ENCODE measurements around the gene RAD9A.
A peak's percentile ranks its signal among the peaks of the same experiment; 100 is the strongest.

The RAD9A gene

DNA sequence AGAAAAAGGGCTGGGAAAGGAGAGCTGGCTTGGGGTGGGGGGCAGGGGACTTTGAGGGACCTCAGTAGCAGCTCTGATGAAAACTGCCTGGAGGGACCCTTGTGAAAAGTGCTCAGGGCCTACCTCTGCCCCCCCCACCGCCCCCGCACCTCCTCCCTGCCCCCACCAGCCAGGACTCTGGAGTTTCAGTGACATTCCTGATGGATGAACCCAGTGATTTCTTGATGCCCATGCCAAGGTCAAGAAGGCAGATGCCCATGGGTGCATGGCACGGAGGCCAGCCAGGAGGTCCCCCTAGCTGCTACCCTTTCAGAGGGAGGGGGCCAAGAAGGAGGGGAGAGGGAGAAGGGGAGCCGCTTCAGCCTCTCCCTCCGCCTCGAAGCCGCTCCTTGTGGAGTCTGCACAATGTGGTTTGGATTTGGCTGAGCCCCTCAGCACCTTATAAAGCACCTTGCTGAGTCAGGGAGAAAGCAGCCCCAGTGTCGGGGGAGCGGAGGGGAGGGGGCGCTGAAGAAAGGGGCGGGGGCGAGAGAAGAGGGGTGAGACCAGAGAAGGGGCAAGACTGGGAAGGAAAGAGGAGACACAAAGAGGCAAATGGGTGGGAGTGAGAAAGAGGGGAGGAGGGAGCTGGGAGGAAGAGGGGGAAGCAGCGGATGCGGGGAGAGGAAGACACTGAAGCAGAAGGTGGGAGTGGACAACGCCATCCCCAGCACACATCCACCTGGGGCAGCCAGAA is 16.3 kb upstream of the RAD9A start:
- no peak for DNase-seq (ENCODE audit: low spot score)

DNA sequence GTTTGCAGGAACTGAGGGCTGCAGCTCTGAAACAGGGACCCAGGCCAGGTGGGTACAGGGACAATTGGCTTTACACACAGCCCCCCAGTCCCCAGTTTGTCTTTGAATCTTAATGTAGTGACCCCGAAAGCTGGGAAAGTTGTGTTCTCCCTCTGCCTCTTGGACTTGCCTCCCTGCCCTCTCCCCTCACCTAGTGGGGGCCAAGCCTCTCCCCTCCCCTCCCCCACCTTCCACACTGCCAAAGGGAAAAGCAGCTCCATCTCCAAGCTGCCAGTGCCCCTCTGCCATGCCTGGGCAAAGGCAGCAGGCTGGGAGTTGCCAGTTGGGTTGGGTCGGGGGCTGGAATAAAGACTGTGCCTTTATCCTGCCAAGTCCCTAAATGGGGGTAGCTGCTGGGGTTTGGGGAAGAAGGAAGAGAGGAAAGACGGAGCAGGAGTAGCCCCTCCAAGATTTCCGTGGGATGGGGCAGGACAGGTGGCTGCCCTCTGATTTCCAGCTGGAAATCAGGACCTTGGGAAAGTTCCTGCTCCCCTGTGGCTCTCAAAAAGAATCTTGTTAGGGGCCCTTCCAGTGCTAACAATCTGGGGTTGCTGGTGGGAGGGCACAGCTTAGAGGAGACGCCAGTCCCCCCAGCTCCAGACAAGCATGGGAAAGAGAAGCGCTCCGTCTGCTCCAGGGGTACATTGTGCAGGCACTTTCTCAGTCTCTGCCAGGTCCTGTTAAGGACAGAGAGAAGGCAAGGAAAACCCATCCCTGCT is 15.5 kb upstream of the RAD9A start:
- no peak for DNase-seq (ENCODE audit: low spot score)

DNA sequence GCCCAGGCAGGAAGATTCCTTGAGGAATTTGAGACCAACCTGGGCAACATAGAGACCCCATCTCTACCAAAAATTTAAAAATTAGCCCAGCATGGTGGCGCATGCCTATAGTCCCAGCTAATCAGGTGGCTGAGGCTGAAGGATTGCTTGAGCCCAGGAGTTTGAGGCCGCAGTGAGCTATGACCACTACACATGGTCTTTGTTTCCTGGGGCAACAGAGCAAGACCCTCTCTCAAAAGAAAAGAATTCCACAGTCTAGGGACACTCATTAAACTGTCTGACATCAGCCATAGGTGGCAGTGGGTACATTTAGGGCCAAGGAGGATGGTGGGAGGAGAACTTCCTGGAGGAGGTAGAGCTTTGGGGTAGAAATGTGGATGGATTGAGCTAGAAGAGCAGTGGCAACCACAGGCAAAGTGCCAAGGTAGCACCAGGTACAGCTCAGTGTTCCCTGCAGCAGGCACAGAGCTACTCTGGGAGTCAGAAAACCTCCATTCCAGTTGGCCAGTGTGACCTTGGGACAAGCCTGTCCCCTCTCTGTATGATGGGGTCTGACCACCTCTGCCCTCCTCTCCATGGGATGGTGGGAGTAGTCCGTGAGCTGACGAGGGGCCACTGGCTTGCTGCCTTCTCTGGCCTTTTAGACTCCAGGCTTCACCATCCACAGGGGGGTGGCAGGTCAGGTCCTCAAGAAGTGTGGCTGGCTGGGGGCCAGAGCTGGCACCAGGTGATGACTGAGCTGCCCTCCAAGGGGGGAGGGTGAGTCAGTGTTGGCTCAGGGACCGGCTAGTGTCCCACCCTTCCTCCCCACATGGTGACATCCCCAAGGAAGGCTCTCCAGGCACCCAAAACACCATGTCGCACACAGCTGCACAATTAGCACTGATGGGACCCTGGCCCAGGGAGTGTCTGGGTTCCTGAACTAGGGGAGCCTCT is 14.6 kb upstream of the RAD9A start:
- DNase-seq (ENCODE audit: low spot score), result no peak

DNA sequence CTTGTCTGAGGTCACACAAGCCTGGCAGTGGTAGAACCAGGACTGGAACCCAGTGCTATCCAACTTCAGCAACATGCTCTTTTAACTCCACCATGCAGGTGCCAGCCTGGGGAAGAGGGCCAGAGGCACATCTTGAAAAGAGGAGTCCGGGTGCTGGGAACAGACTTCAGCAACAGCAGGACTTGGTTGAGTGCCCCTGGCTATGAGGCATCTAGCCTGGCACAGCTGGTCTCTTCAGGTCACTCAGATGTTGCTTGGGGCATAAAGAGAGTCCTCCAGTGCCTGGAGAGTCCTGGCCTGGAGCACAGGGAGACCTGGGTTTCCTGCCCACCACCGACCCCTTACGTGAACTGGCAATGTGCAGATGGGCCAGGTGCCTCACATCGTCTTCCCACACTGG is 13.2 kb upstream of the RAD9A start:
- no peak for DNase-seq (ENCODE audit: low spot score)

DNA sequence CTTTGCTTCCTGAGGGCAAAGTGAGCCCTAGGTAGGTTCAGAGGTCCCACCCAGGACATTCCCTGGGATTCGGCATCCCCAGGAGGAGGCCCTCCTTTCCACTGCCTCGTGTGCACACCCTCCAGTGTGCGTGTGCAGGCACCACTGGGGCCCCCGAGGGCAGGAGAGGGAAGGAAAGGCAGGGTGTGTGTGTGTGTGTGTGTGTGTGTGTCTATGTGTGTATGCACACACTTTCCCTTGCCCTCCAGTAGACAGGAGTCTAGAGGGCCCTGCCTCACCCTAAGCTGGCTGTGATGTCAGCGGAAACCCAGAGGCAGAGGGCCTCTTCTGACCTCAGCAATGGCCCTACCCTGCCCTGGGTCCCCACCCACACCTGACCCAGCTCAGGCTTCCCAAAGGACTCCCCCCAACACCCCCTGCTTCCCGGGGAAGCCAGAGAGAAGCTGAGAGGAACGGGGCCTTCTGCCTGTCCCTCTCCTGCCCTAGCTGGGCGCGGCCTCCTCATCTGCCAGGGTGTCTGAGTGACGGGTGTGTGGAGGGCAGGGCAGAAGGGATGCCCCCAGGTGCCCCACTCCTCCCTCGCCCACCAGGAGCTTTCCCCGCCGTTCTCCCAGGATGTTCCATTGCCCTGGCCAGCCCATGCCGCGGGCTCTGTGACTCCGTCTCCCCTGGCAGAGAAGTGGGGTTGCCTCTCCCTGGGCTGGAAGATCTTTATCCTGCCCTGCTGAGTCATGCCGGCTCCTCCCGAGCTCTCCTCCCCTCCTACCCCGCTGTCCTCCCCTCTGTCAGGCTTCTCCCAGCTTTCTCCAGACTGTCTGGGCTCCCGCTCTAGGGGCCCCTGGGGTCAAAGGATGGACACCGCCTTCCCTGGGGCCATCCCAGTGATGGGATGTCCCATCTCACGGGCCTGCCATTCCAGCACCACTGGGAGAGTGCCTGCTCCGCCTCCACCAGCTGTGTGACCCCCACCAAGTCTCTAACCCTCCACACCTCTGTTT is 12.4 kb upstream of the RAD9A start:
- DNase-seq (ENCODE audit: low spot score), result no peak

DNA sequence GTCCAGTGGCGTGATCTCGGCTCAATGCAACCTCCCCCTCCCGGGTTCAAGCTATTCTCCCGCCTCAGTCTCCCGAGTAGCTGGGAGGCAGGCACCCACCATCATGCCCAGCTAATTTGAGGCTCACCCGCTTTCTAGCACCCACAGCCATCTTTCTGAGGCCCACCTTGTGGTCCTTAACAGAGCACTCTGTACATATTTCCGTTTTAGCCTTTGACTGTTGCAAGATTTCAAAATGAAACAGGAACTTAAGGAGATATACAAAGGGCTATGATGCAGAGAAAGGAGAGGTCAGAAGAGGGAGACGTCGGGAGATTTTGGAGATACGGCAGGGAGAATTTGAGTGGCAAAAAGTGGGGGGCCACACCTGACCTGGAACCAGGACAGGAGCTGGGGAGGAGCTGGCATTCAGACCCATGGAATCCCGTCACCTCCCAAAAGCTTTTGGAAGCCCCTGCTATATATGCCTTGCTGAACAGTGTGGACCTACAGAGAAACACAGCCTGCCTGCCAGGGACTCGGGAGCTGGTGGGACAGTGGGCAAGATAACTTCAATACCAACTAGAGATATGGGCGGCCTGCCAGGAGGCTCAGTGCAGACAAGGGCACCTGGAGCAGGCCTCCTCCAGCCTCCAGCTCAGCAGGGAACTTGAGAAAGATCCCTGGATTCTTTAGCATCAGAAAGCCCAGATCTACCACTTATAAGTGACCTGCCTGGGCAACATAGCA is 10.4 kb upstream of the RAD9A start:
- no peak for DNase-seq (ENCODE audit: low spot score)

DNA sequence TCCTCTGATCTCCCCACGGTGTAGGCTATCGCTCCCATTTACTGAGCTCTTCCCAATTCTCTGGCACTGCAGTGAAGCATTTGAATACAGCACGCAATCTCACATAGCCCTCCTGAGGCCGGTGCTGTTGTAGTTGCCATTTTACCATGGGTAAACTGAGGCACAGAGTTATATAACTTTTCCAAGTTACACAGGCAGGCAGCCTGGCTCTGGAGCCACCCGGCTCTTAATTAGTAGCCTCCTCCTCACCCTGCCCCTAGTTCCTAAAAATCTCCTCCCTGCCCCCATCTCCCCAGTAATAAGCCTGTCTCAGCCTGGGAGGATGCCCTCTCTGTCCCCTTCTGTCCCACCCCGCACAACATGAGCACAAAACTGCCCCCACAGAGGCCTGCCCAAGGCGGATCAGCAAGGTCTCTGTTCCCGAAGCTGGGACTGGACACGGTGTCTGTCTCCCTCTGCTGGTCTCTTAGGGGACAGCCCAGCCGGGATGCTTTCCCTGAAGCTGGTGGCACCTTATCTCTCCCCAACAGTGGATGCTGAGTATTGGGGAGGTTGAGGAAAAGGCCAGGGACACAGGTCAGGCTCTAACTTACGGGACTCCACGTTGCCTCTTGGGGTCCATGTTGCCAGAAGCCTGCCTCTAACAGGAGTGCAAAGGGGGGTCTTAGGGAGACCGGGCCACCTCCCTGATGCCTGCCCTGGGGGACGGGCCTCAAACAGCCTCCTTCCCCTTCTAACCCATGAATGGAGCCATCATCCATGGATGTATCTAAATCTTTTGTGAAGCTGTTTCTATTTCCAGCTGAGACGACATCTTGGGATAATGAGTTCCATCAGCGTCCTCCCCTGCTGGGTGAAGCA is 9.3 kb upstream of the RAD9A start:
- DNase-seq (ENCODE audit: low spot score), result peak; percentile 85

DNA sequence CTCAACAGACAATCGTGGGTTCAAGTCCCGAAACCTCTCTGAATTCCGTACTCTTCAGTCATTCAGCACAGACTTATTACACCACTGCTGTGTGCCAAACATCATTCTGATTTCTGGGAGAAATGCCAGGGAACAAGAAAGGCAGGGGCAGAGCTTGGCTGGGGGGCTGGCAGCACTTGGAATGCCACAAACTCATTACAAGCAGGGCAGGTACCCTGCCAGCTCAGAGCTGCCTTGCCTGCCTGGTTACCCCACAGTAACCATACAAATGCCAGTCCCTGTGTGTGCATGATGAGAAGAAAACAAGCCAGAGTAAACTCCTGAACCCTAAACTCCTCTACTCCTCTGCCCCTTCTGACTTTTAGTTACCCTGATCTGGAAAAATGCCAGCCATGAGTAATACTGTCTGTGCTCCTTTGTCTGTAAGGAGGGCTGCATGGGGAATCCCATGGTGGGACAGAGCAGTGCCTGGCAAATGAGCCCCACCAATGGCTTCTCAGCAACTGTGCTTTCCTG is 6.9 kb upstream of the RAD9A start:
- DNase-seq (ENCODE audit: low spot score), result peak; percentile 83

DNA sequence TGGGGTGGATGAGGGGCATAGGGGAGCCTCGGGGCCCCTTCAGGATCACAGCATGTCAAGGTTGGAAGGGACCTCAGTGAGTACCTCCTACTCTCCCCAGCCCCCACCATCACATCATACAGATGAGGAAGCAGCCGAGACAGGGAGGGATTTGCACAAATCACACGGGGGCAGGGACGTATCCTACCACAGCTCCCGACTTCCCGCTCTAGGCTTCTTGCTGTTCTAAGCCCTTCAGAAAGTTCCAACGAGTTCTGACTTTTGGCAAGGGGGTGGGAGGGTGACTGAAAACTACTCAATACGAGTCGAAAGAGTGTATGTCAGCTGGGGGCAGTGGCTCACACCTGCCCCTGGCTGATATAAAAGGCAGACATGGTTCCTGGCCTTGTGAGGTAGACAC is 4.7 kb upstream of the RAD9A start:
- peak; percentile 61 for DNase-seq (ENCODE audit: low spot score)

DNA sequence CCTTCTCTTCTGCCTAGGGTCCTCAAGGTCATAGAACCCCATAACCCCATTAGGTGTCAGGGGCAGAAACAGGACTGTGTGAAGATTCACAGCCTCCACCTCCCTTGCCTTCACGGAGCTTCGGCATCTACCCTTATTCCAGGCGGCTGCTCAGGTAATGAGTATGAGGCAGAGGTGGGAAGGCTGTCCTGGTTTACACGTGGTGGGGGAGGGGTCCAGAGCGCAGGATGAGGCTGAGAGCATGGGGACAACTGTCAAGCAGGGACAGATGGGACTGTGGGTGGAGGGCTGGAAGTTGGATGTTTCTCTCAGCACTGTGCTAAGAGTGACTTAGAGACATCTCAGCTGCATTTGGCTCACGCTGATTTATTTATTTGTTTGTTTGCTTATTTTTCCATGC is 4.3 kb upstream of the RAD9A start:
- no peak for DNase-seq (ENCODE audit: low spot score)

DNA sequence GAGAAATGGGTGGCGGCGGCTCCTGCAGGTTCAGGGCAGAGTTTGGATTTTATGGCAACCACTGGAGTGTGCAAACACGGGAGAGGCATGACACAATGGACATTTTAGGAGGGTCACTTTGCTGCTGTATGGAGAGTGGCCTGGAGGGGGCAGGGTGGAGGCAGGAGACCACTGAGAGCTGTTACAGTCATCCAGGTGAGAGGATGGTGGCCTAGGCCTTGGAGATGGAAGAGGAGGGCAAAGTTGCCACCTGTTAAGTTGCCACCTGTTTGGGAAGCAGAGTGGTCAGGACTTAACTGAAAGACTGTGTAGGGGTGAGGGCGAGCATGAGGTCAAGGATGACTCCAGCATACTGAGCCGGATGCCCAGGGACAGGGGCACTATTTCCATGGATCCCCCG is 2.3 kb upstream of the RAD9A start:
- no peak for DNase-seq (ENCODE audit: low spot score)

DNA sequence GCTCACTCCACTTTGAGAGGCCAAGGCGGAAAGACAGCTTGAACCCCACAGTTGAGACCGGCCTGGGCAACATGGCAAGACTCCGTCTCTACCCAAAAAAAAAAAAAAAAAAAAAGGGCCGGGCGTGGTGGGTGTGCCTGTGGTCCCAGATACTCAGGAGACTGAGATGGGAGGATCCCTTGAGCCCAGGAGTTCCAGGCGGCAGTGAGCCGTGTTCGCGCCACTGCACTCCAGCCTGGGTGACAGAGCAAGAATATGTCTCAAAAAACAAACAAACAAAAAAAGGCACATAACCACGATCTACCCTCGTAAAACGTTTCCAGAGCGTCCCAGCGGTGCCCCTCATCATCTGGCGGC is 861 bp upstream of the RAD9A start:
- no peak for DNase-seq (ENCODE audit: low spot score)

DNA sequence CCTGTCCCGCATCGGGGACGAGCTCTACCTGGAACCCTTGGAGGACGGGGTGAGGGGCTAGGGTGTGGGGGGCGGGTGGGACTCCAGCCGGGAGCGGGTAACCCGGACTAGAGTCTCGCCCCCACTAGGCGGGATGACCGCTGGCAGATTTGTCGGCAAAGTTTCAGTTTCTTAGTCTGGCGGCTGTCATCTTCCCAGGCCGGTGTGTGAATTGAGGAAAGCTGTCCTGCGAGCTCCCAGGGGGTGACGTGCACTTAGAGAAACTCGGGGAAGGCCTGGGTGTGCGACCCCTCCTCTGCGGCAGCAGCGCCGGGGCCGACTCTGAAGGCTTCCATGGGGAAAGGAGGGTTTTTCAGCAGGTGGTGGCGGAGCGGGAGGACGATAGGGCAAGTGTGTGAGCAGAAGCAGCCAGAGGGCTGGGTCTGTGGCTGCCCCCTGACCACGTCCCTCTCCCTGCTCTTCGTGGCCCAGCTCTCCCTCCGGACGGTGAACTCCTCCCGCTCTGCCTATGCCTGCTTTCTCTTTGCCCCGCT is 463 bp downstream of the RAD9A start:
- DNase-seq (ENCODE audit: low spot score), result no peak

DNA sequence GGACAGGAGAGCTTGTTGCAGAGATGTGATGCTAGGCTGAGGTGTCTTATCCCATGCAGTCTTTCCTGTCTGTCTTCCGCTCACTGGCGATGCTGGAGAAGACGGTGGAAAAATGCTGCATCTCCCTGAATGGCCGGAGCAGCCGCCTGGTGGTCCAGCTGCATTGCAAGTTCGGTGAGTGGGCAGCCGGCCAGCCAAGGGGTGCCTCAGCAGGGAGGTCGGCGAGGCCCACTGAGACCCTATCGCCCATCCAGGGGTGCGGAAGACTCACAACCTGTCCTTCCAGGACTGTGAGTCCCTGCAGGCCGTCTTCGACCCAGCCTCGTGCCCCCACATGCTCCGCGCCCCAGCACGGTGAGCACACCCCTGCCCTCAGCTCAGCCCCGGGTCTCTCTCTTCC is 1.7 kb downstream of the RAD9A start:
- no peak for DNase-seq (ENCODE audit: low spot score)

DNA sequence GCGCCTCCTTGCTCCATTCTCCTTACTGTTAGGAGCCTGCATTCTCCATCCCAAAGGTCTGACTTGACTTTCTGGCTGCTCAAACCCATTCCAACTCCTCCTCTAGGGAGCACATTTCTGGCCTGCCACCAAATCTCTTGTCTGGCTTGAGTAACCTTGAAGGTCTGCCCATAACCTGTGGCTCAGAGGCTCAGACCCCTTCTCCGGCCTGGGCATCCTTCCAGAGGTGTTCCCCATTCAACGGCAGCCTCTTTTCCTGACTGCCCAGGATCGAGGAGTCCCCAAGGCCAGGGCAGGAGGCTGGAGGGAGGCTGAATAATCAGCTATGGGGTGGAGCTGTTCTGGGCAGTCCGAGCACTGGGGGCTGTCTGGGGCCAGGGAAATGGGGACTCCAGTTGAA is 2.2 kb downstream of the RAD9A start:
- DNase-seq (ENCODE audit: low spot score), result no peak

DNA sequence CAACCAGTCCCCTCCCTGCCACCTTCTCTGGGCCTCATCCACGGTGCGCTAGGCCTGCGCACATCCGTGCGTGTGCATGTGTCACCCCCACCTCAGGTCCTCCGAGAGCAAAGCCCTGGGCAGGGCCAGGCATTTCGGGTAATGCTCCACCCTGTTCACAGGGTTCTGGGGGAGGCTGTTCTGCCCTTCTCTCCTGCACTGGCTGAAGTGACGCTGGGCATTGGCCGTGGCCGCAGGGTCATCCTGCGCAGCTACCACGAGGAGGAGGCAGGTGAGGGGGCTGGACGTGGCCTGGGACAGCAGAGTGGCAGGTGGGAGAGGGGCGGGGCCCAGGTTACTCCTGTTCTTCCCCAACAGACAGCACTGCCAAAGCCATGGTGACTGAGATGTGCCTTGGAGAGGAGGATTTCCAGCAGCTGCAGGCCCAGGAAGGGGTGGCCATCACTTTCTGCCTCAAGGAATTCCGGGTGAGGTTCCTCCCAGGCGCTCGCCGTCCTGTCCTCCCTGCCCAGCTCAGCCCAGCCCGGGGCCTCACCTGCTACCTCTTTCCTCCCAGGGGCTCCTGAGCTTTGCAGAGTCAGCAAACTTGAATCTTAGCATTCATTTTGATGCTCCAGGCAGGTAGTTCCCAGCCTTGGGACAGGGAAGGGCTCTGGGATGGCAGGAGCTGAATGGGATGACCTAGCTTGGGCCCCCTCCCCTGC is 3.9 kb downstream of the RAD9A start:
- DNase-seq (ENCODE audit: low spot score), result no peak

DNA sequence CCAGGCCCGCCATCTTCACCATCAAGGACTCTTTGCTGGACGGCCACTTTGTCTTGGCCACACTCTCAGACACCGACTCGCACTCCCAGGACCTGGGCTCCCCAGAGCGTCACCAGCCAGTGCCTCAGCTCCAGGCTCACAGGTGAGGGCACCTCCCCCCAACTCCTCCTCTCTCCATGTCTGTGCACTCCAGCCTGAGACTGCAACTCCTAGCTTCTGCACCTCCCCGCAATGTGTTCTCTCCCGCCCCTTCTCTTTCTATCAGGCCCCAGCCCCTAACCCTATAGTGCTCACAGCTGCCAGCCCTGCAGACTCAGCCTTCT is 4.4 kb downstream of the RAD9A start:
- no peak for DNase-seq (ENCODE audit: low spot score)

DNA sequence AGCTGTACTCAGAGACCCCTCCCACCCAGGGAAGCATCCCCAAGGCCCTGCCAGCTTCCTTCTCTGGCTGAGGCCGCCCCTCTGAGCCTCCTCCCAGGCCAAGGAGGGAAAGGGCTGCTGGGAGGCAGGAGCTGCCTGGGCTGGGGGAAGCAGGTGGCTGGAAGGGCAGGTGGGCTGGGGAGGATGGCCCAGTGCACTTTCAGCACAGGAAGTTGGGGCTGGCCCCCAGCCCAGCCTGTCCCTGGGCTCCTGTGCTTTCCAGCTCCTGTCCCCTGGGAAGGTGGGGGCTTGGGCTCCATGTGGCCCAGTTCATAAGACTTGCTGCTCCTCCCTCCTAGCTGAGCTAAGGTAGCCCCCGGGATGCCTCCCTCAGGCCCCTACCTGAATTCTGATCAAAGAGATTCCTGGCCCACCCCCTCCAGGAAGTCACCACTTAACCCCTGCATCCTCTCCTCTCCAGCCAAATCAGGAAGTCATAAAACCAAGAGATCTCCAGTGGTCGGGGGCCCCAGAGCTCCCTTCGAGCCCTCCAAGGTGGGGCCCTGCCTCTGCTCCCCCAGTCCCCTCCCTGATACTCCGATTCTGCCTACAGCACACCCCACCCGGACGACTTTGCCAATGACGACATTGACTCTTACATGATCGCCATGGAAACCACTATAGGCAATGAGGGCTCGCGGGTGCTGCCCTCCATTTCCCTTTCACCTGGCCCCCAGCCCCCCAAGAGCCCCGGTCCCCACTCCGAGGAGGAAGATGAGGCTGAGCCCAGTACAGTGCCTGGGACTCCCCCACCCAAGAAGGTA is 5.0 kb downstream of the RAD9A start:
- DNase-seq (ENCODE audit: low spot score), result no peak

Data from Ammon's horn (tissue), 1 donor.